ENCODE measurements around the gene GLOD4. TPM values are rescaled to one million over a fixed set of nuclear protein-coding genes. Genes with fewer than 3 reads are reported as not detected.
"Not testable (repeated sequence)": the region's sequence is repeated elsewhere in the genome, so short reads cannot be mapped to it uniquely, and the experiment has no call there.

GLOD4 gene
- total and polyA plus RNA-seq, 7 donors, result 28.8 to 85.5 (median 42.7) TPM

DNA sequence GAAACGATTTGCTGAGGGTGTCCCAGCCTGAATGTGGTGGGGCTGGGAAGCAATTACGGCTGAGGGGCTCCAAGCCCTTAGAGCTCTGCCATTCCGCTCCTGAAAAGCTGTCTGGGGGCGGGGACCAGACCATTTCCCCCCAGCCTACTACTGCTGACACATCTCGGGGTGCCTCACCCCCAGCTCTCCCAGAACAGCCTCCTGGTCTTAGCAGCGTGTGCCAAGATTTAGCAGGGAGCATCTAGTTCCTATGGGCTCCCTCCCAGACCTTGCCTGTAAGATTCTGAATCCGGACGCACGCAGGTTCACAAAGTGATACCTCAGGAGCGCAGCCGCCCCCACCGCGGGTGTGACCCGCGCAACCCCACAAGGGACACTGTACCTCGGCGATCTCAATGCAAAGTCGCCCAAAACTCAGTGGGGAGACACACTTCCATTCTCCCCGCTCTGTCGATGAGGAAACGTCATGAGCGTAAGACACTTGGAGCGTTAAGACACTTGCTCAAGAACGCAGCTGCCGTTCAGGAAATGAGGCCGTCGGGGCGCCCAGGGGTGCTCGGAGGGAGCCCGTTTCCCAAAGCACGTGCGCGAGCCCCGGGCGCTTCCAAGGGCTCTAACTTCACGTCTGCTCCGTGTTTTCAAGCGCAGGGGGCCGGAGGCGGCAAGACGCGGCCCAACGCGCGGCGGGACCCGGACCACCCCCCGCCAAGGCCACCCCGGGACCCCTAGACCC, 30.6 kb downstream of the GLOD4 start:
- Histone ChIP-seq H3K9me3 (no peaks in the 10 kb centered on the region), H3K4me3 (peak overlapping the region; percentile 64 to 95 (median 76)), H3K36me3 (peaks cover 0 to 14% (median 9%) of the 10 kb centered on the region in 4 donors), H3K27me3 (no peaks in the 10 kb centered on the region), H3K27ac (peak overlapping the region; percentile 84 to 91 (median 87)), H3K4me1 (peaks cover 0 to 26% (median 19%) of the 10 kb centered on the region in 4 donors)
- 1% methylated on average over 49 of the region's 49 CpGs for WGBS, 2 donors
- TF ChIP-seq POLR2A (IDR thresholded peaks at IDR 0.05) (no peak), POLR2AphosphoS5 (IDR thresholded peaks at IDR 0.05) (no peak)
- intact Hi-C loops (cut with DNase I), result loop anchor here (5.0 kb wide), 1 partner anchor 34 kb away; no protein-coding TSS in a partner anchor
- peak; percentile 72 for DNase-seq

DNA sequence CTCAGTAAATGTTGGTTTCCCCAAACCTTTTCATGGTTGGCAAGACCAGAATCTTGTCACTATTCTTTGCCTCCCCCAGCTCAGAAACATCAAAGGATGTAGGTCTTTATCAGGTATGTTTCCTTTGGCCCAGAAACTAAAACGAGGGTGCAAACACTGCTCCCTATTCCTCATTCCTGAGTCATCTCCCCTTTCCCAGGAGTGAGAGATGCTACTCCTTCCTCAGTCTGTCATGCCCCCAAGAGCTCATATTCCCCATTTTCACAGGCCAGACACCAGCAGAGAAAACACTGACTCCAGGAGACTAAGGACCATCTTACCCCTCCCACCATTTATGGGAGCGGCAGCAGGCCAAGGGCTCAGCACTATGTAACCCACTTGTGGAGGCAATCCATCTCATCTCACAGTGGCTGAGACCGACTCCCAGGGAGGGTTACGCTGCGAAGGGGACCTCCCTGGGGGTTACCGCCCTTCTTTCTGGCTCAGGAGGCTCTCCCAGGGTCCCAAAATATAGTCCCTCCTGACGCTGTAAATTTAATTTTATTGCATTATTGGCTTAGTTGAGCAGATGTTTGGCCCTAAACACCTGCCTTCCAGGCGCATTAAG, 31.5 kb downstream of the GLOD4 start:
- Histone ChIP-seq H3K4me1 (peaks cover 0 to 26% (median 19%) of the 10 kb centered on the region in 4 donors), H3K9me3 (no peaks in the 10 kb centered on the region), H3K36me3 (peaks cover 0 to 23% (median 17%) of the 10 kb centered on the region in 4 donors), H3K27ac (no peak overlapping the region), H3K27me3 (no peaks in the 10 kb centered on the region), H3K4me3 (peak overlapping the region in 2 of 4 donors; percentile 69 to 95)
- 23 to 68% methylated on average over 8 of the region's 8 CpGs for WGBS, 2 donors
- DNase-seq, result no peak
- TF ChIP-seq, protein P1, sequence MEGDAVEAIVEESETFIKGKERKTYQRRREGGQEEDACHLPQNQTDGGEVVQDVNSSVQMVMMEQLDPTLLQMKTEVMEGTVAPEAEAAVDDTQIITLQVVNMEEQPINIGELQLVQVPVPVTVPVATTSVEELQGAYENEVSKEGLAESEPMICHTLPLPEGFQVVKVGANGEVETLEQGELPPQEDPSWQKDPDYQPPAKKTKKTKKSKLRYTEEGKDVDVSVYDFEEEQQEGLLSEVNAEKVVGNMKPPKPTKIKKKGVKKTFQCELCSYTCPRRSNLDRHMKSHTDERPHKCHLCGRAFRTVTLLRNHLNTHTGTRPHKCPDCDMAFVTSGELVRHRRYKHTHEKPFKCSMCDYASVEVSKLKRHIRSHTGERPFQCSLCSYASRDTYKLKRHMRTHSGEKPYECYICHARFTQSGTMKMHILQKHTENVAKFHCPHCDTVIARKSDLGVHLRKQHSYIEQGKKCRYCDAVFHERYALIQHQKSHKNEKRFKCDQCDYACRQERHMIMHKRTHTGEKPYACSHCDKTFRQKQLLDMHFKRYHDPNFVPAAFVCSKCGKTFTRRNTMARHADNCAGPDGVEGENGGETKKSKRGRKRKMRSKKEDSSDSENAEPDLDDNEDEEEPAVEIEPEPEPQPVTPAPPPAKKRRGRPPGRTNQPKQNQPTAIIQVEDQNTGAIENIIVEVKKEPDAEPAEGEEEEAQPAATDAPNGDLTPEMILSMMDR (IDR thresholded peaks at IDR 0.05), result no peak
- no peak for TF ChIP-seq POLR2AphosphoS5 (IDR thresholded peaks at IDR 0.05)
- no peak for TF ChIP-seq EP300 (IDR thresholded peaks at IDR 0.05)
- TF ChIP-seq POLR2A (IDR thresholded peaks at IDR 0.05), result no peak
- intact Hi-C loops (cut with DNase I), result loop anchor here (5.0 kb wide), 1 partner anchor 33 kb away; no protein-coding TSS in a partner anchor

DNA sequence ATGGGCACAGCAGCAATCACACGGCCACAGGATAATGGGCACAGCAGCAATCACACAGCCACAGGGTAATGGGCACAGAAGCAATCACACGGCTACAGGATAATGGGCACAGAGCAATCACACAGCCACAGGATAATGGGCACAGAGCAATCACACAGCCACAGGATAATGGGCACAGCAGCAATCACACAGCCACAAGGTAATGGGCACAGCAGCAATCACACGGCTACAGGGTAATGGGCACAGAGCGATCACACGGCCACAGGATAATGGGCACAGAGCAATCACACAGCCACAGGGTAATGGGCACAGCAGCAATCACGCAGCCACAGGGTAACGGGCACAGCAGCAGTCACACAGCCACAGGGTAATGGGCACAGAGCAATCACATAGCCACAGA, 32.7 kb downstream of the GLOD4 start:
- H3K4me3 ChIP-seq; H3K27me3 ChIP-seq; DNase-seq; H3K27ac ChIP-seq; H3K9me3 ChIP-seq; intact Hi-C loops (cut with DNase I): not testable (repeated sequence)
- WGBS, 2 donors, result 77 to 85% methylated on average over 7 of the region's 7 CpGs
- Histone ChIP-seq H3K4me1 (peaks cover 0 to 26% (median 19%) of the 10 kb centered on the region in 4 donors), H3K36me3 (peaks cover 8 to 35% (median 29%) of the 10 kb centered on the region in 4 donors)

DNA sequence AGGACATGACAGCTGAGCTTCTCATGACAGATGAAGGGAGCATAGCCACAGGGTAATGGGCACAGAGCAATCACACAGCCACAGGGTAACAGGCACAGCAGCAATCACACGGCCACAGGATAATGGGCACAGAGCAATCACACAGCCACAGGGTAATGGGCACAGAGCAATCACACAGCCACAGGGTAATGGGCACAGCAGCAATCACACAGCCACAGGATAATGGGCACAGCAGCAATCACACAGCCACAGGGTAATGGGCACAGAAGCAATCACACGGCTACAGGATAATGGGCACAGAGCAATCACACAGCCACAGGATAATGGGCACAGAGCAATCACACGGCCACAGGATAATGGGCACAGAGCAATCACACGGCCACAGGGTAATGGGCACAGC, 33.5 kb downstream of the GLOD4 start:
- intact Hi-C loops (cut with DNase I); H3K9me3 ChIP-seq; H3K27me3 ChIP-seq; H3K27ac ChIP-seq; DNase-seq; H3K4me3 ChIP-seq: not testable (repeated sequence)
- Histone ChIP-seq H3K36me3 (peaks cover 8 to 42% (median 36%) of the 10 kb centered on the region in 4 donors), H3K4me1 (peaks cover 0 to 26% (median 19%) of the 10 kb centered on the region in 4 donors)
- 97 to 99% methylated on average over 4 of the region's 4 CpGs for WGBS, 2 donors

DNA sequence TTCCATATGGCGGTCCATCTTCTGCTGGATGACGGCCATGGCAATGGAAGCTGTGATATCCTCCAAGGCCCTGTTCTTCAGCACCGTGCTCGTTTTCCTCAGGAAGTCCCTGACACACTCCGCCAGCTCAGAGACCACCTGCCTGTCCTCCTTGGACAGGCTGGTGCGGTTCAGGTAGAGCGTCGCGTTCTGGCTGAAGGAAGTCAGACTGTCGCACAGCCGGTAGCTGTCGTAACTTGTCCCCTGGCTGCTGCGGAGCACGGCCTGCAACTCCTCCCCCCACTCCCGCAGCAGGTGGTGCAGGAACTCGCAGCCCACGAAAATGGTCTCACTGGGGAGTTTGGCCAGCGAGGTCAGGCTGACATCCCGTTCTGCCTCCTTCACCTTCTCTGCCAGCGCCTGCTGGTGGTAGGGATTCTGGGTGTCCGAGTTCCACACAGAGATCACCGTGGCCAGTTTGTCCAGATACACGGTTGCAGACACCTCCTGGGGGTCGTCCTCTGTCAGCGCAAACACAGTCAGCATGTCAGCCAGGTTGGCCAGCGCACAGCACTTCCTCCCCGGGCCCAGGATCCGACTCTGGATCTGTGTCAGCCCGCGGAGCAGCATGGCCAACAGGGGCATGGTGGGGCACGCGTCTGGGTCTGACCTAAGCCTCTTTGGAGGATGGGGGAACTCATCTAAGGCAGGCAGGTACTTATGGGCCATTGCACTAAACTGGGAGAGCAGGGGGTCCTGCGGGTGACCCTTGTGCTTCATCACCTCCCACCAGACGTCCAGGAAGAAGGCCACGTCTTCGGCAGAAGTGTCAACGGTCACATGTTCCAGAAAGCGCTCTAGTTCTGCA, 35.1 kb downstream of the GLOD4 start:
- Histone ChIP-seq H3K4me1 (peaks cover 0 to 24% (median 16%) of the 10 kb centered on the region in 4 donors), H3K27me3 (no peaks in the 10 kb centered on the region), H3K36me3 (peaks cover 8 to 57% (median 40%) of the 10 kb centered on the region in 4 donors), H3K9me3 (no peaks in the 10 kb centered on the region), H3K27ac (no peak overlapping the region), H3K4me3 (no peak overlapping the region)
- DNase-seq, result no peak
- intact Hi-C loops (cut with DNase I), result no loop called here
- 92 to 93% methylated on average over 38 of the region's 38 CpGs for WGBS, 2 donors
- TF ChIP-seq POLR2A (IDR thresholded peaks at IDR 0.05) (no peak), EP300 (IDR thresholded peaks at IDR 0.05) (no peak), POLR2AphosphoS5 (IDR thresholded peaks at IDR 0.05) (no peak)
- TF ChIP-seq, protein P1 (IDR thresholded peaks at IDR 0.05), result no peak

DNA sequence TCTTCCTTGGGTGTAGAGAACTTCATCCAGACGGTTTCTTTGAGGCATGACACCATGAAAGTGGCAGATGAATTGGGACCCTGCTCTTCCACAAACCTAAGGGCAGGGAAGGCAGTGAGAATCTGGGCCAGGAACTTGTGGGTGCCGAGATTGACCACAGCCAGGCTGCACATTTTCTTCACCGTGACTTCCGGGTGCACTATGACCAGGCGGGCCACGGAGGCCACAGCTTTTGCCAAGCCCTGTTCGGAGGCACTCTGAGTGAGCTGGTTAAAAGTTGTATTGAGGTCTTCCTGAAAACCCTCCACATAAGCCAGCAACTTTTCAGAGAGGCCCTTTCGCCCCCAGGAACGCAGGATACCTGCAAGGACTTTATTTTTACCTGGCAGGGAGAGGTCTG, 35.9 kb downstream of the GLOD4 start:
- Histone ChIP-seq H3K27me3 (no peaks in the 10 kb centered on the region), H3K27ac (no peak overlapping the region), H3K4me3 (no peak overlapping the region), H3K36me3 (peaks cover 8 to 66% (median 41%) of the 10 kb centered on the region in 4 donors), H3K9me3 (no peaks in the 10 kb centered on the region), H3K4me1 (peaks cover 0 to 18% (median 11%) of the 10 kb centered on the region in 4 donors)
- 86 to 91% methylated on average over 9 of the region's 9 CpGs for WGBS, 2 donors
- no peak for DNase-seq
- intact Hi-C loops (cut with DNase I), result no loop called here
- TF ChIP-seq POLR2AphosphoS5 (IDR thresholded peaks at IDR 0.05) (no peak), EP300 (IDR thresholded peaks at IDR 0.05) (no peak), POLR2A (IDR thresholded peaks at IDR 0.05) (no peak)
- TF ChIP-seq, protein P1 (IDR thresholded peaks at IDR 0.05), result no peak

Data from sigmoid colon (tissue), 7 donors.